ENCODE data around the gene JPH4.
A peak's percentile ranks its signal among the peaks of the same experiment; 100 is the strongest.
"Not testable (repeated sequence)": the region's sequence is repeated elsewhere in the genome, so short reads cannot be mapped to it uniquely, and the experiment has no call there.

Gene JPH4

DNA sequence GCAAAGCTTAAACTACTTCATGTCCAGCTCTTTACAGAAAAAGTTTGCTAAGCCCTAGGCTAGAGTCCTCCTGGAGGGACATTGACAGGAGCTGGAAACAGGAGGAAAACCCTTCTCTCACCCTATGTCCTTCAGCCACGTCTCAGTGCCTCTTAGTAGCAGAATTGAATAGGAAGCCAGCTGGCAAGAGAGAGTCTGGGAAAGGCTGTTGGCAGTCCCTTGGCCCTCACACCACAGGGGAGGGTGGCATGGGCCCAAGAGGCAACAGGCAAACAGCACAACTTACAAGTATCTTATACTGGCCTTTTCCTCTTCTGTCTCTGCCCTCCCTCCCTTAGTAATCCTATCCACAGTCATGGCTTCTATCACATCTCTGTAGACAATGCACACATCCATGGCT is 29.9 kb upstream of the JPH4 start:
- DNase-seq (ENCODE audit: low read depth), result no peak

DNA sequence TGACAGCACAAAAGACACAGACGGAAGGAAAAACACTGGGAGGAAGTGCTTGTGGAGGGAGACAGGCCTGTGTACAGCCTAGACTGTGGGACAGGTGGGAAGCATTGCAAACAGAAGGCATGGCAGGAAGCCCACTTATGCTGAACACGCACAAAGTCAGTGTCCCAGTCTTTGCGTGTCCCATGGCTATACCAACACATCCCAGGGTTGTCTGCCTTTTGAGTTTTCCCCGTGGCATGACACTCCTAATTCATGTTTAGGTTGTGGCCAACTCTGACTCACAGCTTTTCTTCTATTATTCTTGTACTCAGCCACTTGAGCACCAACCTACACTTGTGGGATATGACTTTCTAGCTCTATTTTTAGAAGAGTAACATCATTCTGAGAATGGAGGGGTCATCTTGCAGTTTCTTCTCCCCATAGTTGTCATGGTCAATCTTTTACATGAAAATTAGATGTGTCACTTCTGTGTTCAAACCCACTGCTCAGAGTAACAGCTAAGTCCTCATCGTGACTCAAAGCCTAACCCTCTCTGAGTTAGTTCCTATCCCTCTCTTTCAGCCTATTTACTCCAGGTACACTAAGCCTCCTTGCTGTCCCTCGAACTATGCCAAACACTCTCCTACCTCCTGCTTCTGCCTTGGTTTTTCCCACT is 27.5 kb upstream of the JPH4 start:
- no peak for DNase-seq (ENCODE audit: low read depth)

DNA sequence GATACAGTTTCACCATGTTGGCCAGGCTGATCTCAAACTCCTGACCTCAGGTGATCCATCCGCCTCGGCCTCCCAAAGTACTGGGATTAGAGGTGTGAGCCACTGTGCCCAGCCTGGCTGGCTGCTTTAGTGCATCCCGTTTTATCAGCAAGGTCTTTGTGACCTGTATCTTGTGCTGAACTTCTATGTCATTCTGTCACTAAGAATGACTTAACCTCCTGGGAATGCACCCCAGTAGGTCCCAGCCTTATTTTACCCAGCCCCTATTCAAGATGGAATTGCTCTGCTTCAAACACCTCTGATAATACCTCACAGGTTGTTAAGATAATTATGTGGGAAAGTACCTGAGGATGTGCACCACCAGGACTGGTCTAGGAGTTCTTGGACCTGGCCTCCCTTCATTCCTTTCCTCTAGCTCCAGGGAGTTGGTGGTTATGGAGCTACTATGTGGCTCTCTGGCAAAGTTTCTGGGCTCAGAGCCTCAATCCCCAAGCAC is 26.1 kb upstream of the JPH4 start:
- DNase-seq (ENCODE audit: low read depth), result no peak

DNA sequence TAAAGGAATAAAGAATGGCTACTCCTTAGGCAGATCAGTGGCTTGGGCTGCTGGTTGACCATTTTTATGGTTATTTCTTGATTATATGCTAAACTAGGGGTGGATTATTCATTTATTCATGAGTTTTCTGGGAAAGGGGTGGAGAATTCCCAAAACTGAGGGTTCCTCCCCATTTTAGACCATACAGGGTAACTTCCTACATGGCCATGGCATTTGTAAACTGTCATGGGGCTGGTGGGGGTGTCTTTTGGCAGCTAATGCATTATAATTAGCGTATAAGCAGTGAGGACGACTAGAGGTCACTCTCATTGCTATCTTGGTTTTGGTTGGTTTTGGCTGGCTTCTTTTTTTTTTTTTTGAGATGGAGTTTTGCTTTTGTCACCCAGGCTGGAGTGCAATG is 25.6 kb upstream of the JPH4 start:
- DNase-seq (ENCODE audit: low read depth), result no peak

DNA sequence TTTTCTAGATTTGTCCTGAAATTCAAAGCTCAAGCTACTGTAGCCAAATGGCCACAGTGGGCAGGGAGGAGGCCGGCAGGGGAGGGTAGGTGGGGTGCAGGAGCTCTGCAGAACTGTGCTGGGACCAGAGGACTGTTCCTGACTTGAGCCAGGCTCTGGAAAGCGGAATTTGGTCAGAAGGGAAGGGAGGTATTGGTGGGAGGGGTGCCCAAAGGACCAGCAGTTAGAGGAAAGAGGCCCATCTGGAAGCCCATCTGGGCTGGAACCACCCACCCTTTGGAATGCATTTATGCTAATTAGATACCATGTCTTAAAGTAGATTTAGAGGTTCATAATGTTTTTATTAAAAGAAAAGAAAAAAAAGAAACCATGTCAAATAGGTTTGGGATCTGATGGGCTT is 24.5 kb upstream of the JPH4 start:
- DNase-seq (ENCODE audit: low read depth), result no peak

DNA sequence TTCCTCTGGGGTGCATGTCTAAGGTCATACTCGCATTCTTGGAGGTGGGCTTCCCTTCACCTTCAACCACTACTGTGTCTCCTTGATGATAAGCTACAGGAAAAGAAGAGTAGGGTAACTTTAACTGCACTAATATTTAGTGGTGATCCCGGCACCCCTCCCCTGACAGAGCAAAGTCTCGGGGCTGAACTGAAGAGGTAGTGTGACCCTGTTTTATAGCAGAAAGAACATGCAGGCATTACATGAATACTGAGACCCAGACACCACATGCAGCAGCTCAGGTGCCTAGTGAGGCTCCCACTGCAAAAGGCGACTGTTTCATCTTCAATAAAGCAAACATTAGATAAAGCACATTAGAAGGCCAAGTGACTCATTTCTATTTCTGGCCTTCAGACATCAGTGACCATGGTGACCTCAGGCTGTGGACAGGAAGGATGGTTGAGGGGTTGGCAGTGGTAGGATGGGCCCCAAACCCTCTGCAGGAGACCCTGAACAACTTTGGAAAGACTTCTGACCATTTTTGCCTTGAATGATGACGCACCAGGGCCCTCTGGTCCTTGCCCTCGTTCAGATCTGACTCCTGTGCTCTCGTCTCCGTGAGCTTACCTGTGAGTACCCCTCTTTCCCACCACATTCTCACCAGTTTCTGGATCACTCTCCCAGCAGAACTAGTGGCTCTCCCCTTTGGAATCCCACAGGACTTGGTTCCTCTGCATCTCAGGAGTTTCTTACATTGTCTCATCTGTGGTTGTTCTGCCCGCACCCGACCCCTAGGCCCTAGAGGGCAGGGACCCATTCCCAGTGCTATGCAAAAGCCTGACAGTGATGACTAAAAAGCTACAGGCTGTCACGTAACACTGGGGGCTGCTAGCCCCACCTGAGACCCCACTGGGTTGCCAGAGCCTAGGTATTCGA is 23.8 kb upstream of the JPH4 start:
- DNase-seq (ENCODE audit: low read depth), result no peak

DNA sequence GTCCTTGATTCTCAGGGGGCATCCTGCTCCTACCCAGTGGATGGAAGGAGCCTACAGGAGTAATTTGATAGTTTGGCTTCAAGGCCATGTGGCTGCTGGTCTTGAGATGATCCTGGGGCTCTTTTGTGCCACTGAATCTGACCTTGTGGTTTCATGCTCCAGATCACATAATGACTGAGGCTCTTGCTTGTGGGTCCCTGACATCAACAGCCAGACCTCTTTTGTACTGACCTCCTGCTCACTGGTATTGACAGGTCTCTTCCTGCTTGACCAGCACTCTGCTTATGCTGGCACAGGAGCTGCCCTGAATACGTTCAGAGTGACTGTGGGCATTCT is 23.2 kb upstream of the JPH4 start:
- no peak for DNase-seq (ENCODE audit: low read depth)

DNA sequence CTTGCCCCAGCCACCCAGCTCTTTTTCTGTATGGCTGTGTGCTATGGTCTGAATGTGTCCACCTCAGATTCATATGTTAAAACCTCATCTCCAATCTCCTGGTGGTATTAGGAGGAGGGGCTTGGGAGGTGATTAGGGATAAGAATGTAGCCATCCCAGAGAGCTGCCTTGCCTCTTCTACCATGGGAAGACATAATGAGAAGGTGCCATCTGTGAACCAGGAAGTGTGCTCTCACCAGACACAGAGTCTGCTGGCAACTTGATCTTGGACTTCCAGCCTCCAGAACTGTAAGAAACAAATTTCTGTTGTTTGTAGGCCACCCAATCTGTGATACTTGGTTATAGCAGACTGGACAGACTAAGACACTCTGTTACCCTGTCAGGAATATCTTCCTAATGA is 22.8 kb upstream of the JPH4 start:
- DNase-seq (ENCODE audit: low read depth), result no peak

DNA sequence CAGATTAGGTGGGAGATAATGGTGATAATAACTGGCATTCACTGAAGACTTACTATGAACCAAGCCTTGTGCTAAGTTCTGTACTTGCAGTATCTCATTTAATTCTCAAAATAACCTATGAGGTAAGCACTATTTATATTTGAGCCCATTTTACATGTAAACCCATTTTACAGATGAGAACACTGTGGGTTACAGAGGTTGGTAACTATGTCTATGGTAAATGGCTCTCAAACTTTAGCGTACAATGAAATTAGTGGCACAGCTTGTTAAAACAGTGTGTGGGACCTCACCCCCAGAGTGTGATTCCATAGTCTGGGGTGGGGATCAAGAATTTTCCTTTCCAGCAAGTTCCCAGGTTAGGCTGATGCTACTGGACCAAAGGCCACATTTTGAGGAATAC is 22.2 kb upstream of the JPH4 start:
- no peak for DNase-seq (ENCODE audit: low read depth)

DNA sequence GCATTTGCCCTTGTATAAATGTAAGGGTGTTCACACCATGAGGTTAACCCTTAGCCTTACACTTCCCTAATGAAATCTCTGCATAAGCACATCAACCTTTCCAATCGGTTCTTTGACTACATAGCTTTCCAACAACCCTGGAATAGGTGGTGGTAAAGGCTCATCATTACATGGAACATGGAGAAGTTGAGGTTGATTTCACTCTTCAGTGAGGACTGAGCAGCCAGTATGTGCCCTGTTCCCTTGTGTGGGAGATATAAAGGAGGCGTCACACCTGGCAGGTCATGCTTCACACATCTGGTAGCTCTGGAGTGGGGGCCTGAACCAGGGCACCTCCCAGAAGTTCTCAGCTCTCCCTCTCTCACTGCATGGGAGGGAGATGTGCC is 21.7 kb upstream of the JPH4 start:
- no peak for DNase-seq (ENCODE audit: low read depth)

DNA sequence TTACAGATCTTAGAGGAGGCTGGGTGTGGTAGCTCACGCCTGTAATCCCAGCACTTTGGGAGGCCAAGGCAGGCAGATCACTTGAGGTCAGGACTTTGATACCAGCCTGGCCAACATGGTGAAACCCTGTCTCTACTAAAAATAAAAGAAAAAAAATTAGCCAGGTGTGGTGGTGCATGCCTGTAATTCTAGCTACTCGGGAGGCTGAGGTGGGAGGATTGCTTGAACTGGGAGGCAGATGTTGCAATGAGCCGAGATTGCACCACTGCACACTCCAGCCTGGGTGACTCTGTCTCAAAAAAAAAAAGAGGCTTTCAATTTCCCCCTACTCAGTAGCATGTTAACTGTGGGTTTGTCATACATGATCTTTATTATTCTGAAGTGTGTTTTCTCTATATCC is 15.6 kb upstream of the JPH4 start:
- DNase-seq (ENCODE audit: low read depth), result not testable (repeated sequence)

DNA sequence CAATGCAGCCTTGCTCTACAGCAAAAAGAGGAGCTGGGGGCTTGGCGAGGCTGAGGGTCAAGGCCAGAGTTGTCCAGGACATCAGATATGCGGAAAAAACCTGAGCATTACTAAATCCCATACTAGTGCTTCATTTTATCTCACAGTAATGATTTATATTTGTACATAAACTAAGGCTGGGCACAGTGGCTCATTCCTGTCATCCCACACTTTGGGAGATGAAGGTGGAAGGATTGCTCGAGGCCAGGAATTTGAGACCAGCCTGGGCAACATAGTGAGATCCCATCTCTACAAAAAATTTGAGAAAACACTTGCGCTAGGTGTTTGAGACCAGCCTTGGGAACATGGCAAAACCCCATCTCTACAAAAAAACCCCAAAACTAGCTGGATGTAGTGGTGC is 11.6 kb upstream of the JPH4 start:
- DNase-seq (ENCODE audit: low read depth), result no peak

DNA sequence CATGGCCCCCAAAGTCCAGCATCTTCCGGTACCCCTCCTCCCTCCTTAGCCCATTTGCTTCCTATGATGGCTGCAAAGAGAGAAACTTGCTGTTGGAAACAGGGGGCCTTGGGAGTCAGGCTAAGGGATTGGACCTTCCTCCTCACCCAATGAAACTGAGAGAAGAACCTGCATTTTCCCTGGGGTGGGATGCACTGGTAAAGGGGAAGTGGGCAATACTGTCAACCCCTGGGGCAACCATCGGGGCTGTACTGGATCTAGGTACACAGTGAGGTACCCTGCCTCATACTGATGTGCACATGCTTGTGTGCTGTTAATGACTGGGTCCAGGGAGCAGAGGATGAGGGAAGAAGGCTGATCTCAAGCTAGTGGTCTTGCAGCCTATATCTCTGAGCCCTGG is 11.0 kb upstream of the JPH4 start:
- no peak for DNase-seq (ENCODE audit: low read depth)

DNA sequence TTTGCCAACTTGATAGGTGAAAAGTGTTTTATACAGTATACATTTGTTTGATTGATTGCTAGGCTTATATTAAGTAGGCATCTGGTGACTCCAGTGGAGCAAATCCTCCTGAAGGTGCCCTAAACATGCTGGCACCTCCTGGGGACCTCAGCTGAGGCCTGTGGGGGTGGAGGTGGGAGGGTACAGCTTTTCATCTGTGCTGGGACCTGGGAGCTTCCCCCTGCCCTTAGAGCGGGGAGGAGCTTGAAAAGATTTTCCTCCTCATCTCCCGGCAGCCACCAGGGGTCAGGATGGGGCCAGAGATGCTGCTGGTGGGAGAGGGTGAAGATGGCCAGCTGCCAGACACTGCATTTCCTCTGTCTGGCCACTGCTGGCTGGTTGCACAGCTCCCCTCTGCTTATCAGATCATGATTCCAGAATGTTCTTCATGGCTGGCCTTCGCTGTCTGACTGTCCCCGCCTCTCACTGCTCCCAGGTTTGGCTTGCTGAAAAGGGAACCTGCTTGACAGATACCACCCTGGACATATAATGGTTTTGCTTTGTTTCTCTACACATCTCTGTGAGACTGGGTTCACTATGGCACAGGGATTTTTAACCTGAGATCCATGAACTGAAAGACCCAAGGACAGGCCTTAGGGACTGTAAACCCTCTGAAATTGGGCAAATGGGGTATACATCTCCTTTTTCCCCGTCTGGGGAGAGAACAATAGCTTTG is 10.5 kb upstream of the JPH4 start:
- peak; percentile 64 for DNase-seq (ENCODE audit: low read depth)

DNA sequence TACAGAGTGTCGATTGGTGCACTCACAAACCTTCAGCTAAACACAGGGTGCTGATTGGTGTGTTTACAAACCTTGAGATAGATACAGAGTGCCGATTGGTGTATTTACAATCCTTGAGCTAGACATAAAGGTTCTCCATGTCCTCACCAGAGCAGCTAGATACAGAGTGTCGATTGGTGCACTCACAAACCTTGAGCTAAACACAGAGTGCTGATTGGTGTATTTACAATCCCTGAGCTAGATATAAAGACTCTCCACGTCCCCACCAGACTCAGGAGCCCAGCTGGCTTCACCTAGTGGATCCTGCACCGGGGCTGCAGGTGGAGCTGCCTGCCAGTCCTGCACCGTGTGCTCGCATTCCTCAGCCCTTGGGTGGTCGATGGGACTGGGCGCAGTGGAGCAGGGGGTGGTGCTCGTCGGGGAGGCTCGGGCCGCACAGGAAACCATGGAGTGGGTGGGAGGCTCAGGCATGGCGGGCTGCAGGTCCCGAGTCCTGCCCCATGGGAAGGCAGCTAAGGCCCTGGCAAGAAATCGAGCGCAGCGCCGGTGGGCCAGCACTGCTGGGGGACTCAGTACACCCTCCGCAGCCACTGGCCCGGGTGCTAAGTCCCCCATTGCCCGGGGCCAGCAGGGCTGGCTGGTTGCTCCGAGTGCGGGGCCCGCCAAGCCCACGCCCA is 6.1 kb upstream of the JPH4 start:
- not testable (repeated sequence) for DNase-seq (ENCODE audit: low read depth)

DNA sequence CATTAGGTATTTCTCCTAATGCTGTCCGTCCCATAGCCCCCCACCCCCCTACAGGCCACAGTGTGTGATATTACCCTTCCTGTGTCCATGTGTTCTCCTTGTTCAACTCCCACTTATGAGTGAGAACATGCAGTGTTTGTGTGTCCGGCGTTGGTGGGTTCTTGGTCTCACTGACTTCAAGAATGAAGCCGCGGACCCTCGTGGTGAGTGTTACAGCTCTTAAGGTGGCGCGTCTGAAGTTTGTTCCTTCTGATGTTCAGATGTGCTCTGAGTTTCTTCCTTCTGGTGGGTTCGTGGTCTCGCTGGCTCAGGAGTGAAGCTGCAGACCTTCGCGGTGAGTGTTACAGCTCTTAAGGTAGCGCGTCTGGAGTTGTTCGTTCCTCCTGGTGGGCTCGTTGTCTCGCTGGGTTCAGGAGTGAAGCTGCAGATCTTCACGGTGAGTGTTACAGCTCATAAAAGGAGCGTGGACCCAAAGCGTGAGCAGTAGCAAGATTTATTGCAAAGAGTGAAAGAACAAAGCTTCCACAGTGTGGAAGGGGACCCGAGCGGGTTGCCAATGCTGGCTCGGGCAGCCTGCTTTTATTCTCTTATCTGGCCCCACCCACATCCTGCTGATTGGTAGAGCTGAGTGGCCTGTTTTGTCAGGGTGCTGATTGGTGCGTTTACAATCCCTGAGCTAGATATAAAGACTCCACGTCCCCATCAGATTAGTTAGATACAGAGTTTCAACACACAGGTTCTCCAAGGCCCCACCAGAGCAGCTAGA is 5.4 kb upstream of the JPH4 start:
- DNase-seq (ENCODE audit: low read depth), result not testable (repeated sequence)

DNA sequence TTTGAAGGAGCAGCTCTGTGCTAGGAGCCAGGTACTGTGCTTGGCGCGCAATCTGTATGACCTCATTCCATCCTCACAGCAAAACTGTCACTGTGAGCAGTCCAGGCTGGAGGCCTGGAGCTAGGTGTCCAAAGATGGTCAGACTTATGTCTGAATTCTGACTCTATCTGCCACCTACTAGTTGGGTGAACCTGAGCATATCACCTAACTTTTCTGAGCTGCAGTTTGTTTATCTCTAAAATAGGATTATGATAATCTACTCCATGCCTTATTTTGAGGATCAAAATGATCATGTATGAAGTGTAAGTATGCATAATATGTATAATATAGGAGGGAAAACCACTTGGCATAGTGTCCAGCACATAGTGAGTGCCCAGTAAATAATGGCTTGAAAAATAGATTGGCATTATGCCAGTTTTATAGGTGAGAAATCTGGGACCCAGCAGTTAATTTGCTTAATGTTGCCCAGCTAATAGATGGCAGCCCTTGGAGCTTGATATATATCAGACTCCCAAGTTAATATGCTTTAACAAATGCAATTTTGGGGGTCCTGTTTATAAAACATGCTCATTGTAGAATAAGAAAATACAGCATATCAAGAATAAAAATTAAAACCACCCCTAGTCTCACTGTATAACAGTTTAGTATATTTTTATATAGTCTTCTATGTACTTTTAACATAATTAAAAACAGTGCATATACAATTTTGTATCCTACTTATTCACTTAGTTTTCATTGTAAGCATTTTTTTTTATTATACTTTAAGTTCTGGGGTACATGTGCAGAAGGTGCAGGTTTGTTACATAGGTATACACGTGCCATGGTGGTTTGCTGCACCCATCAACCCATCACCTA is 4.5 kb upstream of the JPH4 start:
- no peak for DNase-seq (ENCODE audit: low read depth)

DNA sequence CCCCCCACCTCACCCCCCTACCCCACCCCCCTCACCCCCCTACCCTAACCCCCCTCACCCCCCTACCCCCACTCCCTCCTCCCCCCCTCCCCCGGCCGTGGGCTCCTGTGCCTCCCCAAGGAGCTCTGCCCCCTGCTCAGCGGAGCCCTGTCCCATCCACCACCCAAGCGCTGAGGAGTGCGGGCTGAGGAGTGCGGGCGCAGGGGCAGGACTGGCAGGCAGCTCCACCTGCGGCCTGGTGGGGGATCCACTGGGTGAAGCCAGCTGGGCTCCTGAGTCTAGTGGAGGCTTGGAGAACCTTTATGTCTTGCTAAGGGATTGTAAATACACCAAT is 2.3 kb upstream of the JPH4 start:
- no peak for DNase-seq (ENCODE audit: low read depth)

DNA sequence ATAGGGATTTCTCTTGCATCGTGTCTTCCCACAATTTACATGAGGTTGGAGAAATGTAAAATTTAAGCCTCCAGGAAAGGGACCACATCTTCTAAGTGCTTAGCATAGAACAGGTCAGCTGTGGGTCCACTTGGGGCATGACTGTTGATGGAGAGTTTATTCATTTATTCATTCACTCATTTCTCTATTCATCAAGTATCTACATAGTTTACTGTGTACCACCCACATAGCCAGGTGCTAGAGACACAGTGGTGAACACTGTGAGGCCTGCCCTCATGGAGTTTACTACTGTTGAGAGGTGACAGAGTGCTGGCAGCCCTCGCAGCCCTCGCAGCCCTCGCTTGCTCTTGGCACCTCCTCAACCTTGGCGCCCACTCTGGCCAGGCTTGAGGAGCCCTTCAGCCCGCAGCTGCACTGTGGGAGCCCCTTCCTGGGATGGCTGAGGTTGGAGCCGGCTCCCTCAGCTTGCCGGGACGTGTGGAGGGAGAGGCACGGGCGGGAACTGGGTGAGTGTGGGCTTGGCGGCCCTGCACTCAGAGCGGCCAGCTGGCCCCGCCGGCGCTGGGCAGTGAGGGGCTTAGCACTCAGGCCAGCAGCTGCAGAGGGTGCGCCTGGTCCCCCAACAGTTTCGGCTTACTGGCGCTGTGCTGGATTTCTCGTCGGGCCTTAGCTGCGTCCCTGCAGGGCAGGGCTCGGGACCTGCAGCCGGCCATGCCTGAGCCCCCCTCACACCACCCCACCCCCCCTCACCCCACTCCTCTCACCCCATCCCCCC is 1.7 kb upstream of the JPH4 start:
- DNase-seq (ENCODE audit: low read depth), result no peak

DNA sequence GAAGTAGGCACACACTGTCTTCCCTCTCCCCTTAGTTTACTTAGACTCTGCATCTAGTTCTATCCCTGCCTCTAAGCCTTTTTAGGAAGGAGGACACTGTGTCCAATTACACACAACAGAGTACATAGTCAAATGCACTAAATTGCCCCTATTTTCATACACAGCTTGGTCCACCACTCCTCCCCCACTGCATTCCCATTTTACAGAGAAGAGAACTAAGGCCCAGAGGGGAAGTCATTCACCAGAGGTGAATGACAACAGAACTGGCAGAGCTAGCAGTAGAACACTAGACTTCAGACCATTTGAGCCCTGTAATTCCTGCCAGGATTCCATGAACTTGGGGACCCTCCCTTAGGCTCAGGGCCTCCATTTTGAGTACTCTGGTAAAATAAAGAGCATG is 1.1 kb upstream of the JPH4 start:
- no peak for DNase-seq (ENCODE audit: low read depth)

All from activated T-helper 9 cell treated with anti-CD3 and anti-CD28 coated beads, Interleukin-2, amount 50 U/mL, for 16 hours (primary cell).